NOMO-1 treated with dmso at 0.1 percent for 144 hours (cell line): ENCODE data around the gene ECE2.
"Not testable (repeated sequence)": the region's sequence is repeated elsewhere in the genome, so short reads cannot be mapped to it uniquely, and the experiment has no call there.

Experiments used
- DNase-seq: peaks from one replicate; lab custom pipeline; 2025; ENCODE audit not compliant: unreplicated experiment; lab: John Stamatoyannopoulos, UW

Gene ECE2

DNA sequence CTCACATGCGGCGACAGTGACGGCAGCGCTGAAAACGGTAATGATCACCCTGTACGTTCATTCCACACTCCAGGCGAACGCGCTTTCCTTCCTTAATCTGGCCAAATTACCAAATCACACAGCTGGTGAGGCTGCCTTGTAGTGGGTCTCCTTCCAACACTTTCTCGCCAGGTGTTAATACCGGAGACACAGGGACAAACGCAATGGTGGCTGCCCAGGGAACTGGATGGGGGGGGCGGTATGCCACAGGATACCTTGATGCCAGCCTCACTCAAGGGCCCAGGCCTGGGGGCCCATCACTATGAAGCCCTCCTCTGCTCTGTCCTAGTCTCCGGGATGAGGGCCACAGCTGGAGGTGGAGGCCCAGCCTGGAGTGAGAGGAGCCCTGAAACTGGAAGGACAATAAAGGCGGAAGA, 13.1 kb upstream of the ECE2 start:
- DNase-seq: no peak

DNA sequence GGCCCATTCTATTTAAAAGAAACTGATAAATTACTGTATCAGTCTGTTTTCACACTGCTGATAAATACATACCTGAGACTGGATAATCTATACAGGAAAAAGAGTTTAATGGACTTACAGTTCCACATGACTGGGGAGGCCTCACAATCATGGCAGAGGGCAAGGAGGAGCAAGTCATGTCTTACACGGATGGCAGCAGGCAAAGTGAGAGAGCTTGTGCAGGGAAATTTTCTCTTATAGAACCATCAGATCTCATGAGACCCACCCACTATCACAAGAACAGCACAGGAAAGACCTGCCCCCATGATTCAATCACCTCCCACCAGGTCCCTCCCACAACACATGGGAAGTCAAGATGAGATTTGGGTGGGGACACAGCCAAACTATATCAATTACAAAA, 8.6 kb upstream of the ECE2 start:
- DNase-seq: not testable (repeated sequence)

DNA sequence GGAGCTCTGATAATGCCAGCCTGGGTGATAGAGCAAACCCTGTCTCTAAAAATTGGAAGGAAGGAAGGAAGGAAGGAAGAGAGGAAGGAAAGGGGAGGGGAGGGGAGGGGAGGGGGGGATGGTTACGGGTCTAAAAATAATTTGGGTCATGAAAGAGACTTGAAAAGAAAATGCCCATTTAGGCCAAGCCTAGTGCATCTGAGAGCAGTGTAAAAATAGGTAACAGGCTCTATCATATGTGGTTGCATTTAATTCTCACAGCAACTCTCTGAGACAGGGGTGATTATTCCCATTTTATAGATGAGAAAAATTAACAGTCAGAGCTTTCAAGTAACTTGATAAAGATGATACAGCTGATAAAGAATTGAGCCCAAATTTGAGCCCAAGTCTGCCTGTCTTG, 3.6 kb upstream of the ECE2 start:
- no peak for DNase-seq

DNA sequence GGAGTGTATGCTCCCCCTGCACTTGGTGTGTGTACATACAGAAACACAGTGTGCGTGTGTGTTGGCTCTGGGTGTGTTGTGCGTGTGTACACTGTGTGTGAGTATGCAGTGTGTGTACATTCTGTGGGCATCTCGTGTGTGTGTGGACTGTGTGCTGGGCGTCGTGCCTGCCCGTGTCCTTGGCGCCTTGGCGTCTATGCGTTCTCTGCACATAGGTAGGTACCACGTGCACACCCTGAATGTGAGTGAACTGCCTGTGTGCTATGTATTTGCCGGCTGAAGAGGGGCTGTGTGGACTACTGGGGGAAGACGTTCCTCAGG, 481 bp upstream of the ECE2 start:
- DNase-seq: no peak

DNA sequence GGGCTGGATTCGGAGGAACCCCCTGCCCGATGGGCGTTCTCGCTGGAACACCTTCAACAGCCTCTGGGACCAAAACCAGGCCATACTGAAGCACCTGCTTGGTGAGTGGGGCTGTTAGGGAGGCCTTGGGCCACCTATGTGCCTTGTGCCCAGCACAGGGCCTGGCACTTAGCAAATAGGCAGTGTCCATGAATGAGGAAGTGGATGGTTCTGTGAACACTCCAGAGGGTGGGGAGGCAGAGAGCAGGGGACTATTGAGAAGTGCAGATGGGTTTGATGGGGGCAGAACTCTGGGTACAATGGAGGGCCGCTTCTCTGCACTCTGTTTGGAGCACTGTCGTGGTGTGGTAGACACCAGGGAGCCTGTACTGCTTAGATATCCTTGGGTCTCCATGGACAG, 1.5 kb downstream of the ECE2 start:
- no peak for DNase-seq

DNA sequence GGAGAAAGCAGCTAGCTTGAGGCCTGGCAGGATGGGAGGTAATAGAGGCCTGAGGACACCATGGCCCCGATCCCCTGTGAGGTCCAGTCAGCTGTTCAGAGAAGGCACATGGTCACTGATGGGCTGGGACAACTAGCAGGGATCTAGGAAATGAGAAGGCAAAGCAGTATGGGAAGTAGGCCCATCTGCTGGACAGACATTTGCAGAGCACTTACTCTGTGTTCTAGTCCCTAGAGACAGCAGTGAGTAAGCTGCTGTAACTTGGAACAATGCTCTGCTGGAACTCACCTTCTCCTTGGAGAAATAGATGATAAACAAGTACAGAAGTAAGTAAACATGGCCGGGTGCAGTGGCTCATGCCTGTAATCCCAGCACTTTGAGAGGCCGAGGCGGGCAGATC, 7.1 kb downstream of the ECE2 start:
- no peak for DNase-seq

DNA sequence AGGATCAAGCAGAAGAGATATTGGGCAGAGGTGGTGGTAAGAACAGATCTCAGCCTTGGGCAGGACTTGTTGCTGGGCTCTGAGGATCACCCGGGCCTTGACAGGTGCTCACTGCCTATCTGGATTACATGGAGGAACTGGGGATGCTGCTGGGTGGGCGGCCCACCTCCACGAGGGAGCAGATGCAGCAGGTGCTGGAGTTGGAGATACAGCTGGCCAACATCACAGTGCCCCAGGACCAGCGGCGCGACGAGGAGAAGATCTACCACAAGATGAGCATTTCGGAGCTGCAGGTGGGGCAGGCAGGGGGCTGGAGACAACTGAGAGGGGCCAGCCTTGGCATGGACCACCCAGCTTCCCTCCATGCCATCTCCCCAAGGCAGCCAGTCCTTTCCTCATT, 7.9 kb downstream of the ECE2 start:
- DNase-seq: no peak

DNA sequence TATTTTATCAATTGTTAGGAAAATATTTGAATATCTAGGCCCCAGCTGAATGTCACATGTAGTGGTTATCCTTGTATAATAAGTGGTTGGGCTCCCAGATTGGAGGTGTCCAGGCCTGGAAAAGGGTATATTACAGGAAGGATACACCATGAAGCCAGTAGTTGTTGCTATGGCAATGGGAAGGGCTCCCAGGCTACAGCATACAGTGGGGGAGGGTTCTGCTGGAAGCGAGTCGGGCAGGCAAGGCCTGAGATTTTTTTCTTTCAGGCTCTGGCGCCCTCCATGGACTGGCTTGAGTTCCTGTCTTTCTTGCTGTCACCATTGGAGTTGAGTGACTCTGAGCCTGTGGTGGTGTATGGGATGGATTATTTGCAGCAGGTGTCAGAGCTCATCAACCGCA, 8.9 kb downstream of the ECE2 start:
- DNase-seq: no peak

DNA sequence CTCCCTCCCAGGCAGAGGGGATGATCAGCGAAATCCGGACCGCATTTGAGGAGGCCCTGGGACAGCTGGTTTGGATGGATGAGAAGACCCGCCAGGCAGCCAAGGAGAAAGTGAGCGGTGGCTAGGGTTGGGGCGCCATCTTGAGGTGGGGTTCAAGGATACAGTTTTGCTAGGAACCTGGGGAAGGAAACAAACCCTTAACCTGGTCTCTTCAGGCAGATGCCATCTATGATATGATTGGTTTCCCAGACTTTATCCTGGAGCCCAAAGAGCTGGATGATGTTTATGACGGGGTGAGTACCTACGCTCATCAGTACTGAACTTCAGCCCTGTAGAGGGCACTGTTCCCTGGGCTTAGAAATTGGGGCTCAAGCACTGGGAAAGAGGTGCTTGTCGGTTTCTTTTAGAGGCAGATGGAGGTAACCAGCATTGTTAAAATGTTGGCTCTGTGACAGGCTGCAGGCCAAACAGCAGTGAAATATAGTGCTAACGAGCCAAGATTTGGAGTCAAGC, 13.7 kb downstream of the ECE2 start:
- DNase-seq: peak; percentile 43

DNA sequence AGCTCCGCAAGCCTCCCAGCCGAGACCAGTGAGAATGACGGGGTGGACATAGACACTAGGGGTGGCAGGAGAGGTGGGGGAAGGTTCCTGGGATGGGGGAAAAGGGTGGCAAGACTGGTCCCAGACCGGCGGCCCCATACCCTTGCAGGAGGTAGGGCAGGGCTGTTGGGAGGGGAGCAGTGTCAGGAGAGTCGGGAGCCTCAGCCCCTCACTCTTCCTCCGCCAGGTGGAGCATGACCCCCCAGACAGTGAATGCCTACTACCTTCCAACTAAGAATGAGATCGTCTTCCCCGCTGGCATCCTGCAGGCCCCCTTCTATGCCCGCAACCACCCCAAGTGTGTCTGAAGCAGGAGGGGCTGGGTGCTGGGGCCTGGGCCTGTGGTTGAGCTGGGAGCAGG, 14.5 kb downstream of the ECE2 start:
- no peak for DNase-seq

DNA sequence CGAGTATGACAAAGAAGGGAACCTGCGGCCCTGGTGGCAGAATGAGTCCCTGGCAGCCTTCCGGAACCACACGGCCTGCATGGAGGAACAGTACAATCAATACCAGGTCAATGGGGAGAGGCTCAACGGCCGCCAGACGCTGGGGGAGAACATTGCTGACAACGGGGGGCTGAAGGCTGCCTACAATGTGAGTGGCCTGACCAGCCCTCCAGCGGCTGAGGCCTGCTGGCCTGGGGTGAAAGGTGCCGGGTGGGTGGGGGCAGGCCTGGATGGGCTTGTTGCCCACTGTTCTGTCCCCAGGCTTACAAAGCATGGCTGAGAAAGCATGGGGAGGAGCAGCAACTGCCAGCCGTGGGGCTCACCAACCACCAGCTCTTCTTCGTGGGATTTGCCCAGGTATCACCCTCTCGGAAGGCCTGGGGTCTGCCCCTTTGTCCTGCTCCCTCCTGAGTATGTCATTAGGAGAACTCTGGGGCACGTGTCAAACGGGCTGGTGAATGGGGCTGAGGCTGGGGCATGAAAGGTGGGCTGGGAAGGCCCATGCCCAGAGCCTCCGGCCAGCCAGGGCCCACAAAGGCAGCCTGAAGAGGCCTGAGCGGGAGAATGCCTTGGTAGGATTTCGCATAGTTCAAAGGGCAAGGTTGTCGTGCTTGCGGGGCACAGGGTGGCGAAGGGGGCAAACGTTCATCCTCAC, 15.4 kb downstream of the ECE2 start:
- DNase-seq: no peak

DNA sequence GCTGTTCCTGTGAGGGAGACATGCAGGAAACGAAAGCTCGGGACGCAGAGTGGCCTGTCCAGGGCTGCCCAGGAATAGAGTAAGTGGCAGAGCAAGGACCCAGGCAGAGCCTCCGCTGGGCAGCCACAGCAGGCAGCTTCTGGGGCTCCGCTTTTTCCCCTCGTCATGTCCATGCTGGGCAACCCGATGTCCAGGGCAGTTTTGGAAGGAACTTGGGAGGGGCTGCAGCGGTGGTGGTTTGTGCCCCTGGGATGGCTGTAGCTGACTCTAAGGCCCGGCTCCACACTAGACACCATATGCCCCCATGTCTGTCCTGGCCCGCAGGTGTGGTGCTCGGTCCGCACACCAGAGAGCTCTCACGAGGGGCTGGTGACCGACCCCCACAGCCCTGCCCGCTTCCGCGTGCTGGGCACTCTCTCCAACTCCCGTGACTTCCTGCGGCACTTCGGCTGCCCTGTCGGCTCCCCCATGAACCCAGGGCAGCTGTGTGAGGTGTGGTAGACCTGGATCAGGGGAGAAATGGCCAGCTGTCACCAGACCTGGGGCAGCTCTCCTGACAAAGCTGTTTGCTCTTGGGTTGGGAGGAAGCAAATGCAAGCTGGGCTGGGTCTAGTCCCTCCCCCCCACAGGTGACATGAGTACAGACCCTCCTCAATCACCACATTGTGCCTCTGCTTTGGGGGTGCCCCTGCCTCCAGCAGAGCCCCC, 16.1 kb downstream of the ECE2 start:
- no peak for DNase-seq

DNA sequence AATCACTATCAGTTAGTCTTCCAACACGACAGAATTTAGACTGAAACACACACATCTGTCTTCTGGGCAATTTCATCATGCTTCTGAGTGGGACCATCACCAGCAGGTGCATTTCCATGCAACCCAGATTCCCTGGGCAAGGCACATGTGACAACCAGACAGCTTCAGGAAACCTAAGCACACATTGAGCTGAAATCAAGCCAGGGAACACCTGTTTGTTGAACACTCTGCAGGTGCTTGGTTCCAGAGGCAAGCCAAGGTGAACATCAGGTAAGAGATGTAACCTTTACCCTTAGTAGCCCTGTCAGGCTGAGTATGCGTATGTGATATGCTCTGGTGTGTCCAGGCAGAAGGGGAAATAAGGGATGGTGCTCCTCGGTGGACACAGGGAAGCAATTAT, 19.9 kb downstream of the ECE2 start:
- DNase-seq: no peak

DNA sequence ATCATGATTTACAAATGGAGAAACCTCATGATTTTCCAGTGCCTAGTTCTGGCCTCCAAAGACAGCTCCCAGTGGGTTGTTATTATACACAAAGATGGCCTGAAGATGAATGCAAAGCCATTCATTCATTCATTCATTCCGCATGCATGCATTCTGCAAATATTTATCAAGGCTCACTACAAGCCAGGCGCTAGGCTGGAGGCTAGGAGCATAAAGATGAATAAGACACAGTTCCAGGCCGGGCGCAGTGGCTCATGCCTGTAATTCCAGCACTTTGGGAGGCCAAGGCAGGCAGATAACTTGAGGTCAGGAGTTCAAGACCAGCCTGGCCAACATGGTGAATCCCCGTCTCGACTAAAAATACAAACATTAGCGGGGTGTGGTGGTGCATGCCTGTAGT, 20.8 kb downstream of the ECE2 start:
- DNase-seq: no peak

DNA sequence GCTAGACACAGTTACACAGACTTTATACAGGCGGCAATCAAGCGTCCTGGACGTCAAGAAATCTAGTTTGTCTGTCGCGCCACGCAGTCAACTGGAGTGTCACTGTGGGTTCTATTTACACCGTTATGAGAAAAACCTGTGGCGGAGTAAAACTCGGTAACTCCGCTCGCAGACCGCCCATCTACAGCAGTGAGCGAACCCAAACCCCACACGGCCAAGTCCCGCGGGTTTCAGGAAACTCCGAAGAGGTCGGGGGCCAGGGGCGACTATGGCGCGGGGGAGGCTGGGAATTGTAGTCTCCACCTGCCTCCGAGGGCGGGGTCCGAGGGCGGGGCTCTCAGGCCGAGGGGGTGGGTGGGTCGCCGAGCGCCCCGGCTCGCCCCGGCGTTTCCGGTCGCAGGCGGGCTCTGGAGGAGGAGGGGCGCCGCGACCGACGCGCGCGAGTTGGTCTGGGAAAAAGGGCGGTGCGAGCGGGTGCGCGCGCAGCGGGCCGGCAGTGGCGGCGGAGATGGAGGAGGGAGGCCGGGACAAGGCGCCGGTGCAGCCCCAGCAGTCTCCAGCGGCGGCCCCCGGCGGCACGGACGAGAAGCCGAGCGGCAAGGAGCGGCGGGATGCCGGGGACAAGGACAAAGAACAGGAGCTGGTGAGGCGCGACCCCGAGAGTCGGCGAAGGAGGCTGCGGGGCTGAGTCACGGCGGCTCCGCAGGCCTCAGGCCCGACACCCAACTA, 23.1 kb downstream of the ECE2 start, which contains the start of gene PSMD2:
Gene PSMD2 (plus strand): TSS at position 483 of the 729 bp plus-strand sequence. CDS start 26 bp downstream, at position 509.
- peak; percentile 98 for DNase-seq

DNA sequence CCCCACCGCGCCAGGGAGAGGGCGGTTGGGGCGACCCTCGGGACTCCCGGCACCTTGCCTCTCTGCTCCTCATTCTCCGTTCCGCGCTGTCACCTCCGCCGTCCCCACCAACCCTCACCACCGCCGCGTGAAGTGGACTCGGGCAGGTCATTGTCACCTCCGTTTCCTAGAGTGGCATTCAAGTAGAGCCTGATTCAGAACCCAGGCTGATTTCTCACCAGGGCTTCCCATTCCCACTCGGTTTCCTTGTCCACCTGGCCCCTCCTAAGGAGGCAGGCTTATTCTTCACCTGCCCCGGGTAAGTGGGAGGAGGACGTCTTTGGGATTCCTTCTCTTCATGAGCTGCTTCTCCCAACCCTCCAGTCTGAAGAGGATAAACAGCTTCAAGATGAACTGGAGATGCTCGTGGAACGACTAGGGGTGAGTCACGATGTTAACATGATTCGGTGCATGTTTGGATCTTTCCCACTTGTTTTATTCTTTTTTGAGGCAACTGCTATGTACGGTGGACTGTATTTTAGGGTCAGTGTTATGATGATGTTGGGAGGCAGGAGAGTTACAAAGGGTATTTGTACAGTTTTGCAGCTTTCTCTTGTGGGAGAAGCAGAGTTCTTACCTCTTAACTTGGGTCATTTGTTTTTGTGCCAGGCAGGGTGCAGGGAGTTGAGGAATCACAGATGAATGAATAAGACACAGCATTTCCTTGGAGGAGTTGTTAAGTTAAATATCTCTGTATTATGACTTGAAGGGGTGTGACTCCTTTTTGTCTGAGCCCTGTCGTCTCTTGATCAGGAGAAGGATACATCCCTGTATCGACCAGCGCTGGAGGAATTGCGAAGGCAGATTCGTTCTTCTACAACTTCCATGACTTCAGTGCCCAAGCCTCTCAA, 23.9 kb downstream of the ECE2 start:
- DNase-seq: no peak

DNA sequence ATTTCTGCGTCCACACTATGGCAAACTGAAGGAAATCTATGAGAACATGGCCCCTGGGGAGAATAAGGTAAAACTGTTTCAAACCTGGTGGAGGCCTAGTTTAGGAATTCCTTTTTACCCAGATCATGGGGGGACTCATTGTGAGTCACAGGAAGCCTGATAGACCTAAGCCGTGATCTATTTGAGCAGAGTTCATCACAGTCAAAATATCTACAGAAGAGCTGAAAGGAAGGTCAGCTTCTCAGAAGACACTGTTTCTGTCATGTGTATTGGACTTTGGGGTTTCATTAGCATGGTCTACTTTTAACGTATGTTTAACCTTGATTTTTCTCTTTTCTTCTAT, 24.5 kb downstream of the ECE2 start:
- no peak for DNase-seq

DNA sequence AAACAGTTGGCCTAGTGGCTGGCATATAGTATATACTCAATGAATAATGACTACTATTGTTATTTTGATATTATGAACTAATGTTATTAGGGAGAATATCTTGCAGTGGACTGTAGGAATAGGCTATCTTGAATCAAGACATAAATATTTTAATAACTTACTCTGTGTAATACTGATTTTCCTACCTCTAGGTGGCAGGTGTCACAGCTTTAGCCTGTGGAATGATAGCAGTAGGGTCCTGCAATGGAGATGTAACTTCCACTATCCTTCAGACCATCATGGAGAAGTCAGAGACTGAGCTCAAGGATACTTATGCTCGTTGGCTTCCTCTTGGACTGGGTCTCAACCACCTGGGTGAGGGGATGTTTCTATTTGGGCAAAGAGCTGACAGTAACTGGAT, 29.8 kb downstream of the ECE2 start:
- DNase-seq: no peak

DNA sequence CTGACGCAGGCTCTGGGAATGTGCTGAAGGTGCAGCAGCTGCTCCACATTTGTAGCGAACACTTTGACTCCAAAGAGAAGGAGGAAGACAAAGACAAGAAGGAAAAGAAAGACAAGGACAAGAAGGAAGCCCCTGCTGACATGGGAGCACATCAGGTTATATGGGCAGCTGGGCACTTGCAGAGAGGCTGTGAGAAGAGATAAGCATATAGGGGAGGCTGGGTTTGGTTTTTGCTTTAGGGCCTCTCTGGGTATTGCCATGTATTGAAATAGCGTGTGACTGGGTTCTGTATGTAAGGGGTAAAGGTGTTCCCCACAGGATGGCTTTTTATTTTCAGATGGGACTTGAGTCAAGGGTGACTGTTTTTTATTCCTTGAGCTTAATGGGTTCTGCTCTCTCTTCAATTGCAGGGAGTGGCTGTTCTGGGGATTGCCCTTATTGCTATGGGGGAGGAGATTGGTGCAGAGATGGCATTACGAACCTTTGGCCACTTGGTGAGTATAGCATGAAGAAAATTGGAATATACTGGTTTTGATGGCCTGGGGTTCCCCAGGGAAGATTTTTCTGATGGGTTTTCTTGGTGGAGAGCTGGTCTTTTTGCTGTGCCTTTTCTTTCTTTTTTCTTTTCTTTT, 30.6 kb downstream of the ECE2 start:
- DNase-seq: no peak

DNA sequence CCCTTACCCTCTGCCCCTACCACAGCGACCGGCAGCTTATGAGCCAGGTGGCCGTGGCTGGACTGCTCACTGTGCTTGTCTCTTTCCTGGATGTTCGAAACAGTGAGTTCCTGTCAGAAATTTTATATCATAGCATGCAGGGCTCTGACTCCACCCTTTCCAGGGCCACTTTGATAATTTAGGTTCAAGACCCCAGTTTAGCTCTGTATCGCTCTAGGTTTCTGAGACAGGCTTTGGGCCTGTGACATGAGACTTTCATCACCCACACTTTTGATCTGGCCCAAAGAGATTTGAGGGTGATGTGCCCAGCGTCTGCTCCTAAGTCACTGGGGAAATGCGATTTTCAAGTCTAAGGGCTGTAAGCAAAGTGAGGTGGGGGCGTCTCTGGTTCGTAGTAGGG, 32.1 kb downstream of the ECE2 start:
- DNase-seq: no peak

DNA sequence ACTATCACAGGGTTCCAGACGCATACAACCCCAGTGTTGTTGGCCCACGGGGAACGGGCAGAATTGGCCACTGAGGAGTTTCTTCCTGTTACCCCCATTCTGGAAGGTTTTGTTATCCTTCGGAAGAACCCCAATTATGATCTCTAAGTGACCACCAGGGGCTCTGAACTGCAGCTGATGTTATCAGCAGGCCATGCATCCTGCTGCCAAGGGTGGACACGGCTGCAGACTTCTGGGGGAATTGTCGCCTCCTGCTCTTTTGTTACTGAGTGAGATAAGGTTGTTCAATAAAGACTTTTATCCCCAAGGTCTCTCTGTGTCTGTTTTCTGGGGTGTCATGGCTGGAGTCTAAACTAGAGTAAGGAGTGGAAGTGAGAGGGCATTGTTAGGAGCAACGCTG, 32.9 kb downstream of the ECE2 start:
- no peak for DNase-seq
